H1 (cell line): ENCODE measurements around the gene NAV2. TPM values are rescaled to one million over a fixed set of nuclear protein-coding genes. Genes with fewer than 3 reads are reported as not detected.

Experiments
- FOSL1 ChIP-seq: IDR thresholded peaks from 2 replicates; pipeline ENCODE4 v1.6.1; 2011; ENCODE audit warnings: mild to moderate bottlenecking, low read depth, low read length, moderate library complexity; ENCODE audit not compliant: insufficient read depth
- NRF1 ChIP-seq: IDR thresholded peaks from 2 replicates; pipeline ENCODE4 v1.6.1; 2011; ENCODE audit warnings: mild to moderate bottlenecking, low read depth, low read length, improper control_type of control experiment
- polyA plus RNA-seq, 7 experiments: library from polyadenylated mRNA; depleted of rRNA in 3 of 7; stranded (reverse) in 5 of 7; unstranded in 2 of 7; fragments of >200 nt in 5 of 7; fragments of 200-250 nt in 2 of 7; gene quantifications; 1 replicate in 5 of 7; 2 replicates in 1 of 7; 4 replicates in 1 of 7; pipeline versions ENCODE4 v1.2.1 to v1.2.3, GENCODE V29; 2011 to 2013; ENCODE audit warnings: missing spikeins in 2 of 7, mixed read lengths in 2 of 7
- total RNA-seq: library from RNA; stranded (reverse); fragmentation: NEBNext Ultra II Directional; extraction: Animal tissue kit (Norgen Biotek cat#: 25700); gene quantifications from 2 replicates; pipeline ENCODE4 v1.2.1, GENCODE V29; 2021

NAV2 gene
- total and polyA plus RNA-seq, 2 of the 8 experiments (the other 6 are each of a cell fraction or from before 2014, with no cell fraction given) = 35.6 to 73.6 TPM

GRCh38 chr11:19866521-19866920 is 153.9 kb downstream of the NAV2 start (continued):
- no peak for TF ChIP-seq NRF1
- no peak for TF ChIP-seq FOSL1
- TF ChIP-seq, all 59 proteins: peak for 0
